ENCODE data around the gene DLGAP1.

Gene DLGAP1

DNA sequence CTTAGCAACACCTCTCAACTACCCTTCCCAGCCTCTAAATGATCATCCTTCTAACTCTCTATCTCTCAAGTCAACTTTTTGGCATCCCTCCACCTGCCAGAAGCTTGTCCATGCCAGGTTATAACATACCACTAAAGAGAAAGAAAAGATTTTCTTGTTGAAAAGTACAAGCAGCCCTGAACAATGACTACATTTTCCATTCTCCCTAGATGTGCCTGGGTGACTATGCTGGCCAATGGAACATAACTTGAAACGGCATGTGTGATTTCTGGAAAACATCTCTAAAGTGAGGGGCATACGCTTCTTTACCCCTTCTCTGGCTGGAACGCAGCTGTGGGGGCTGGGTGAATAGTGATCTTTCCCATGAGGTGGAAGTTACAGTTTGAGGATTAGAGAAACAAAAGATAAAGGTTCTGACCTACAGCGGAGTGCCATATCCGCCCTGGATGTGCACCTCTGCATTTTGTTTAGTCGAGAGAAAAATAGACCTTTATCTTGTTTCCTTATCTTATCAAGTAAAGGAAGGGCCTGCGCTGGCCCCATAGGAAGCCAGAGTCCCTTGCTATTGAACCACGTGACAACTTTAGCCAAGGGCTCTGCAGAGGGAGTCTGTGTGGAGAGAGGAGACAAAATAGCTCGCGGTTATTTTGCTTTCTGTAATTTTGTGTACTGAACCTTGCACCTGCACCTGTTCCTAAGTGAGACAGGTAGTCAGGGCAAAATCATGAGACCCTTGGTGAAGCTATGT lies 568.4 kb downstream of the DLGAP1 start:
- DNase-seq = no peak

DNA sequence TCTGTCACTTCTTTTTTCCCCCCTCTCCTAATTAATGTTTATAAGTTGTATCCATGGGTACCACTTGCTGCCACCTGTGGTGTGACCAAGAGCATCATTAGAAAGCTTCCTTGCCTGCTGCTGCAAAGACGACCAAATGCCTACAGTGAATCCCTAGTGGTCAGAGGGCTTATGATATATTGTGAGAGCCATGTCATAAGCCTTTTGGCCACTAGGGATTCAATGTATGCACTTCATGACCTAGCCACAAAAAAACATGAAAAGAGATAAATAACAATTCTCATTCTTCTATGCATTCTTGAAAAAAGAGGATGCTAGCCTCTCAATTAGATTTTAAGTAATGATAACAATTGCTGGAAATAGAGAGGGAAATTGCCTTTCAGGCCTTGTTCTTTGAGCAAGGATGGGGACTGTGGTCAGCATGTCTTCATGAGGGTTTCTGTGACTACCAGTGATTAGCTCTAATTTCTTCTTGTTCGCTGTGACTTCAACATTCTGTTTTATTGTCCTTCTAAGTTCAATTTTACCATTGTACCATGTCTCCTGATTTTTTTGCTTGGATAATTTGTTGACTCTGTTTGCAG lies 569.8 kb downstream of the DLGAP1 start:
- no peak for DNase-seq

DNA sequence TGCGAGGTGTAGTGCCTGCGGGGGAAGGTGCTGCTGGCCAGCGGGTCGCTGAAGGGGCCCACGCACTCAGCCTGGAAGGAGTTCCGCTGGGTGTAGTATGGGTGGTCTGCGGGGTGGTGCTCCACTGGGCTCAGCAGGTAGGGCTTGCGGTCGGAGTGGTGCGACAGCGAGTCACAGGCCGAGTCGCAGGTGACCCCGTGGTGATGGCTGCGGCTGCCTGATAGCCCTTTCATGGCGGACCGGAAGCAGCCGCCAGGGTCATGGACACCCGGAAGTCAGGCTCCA lies 575.3 kb downstream of the DLGAP1 start:
- no peak for DNase-seq

DNA sequence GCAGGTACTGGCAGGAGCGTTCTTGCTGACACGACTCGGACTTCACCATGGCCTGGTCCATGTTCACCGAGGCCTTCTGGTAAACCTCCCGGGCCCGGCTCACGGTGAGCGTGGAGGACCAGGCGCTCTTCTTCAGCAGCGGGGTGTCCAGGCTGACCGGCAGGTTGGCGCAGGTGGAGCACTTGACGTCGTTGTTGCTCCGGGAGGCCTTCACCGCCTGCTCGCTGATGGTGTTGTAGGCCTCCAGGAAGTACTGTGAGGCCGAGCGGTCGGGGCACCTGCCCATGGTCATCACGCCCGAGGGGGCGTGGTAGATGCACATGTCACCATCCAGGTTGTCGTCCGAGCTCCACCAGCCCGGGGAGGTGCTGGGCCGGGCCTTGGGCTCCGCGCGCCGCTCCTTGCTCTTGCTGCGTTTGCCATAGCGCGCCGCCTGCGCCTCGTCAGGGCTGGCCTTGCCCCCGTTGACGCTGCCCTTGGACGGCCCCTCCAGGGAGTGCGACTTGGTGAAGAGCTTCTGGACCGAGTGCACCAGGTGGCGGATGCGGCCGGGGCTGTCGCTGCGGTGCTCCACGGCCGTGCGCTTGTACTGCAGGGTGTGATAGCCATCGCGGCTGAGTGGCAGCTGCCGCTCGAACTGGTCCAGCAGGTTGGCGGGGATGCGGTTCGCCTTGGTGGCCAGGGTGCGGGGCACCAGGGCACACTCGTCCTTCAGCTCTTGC lies 575.8 kb downstream of the DLGAP1 start:
- no peak for DNase-seq

DNA sequence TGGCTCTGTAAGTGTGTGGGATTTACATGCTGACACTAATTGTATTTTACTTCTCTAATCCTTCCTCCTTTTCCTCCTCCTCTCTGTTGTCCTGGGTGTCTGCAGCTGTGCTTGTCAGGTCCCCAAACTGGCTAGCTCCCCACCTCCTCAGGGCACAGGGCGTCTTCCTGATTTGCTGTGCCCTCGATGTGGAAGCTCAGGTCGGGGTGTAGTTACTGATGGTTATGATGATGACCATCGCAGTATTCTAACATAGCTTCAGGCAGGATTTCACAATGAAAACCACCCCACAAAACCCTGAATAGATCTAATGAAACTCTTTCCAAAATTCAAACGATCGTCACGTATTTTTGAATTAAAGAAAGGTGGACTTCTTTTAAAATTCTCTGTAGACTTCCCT lies 576.7 kb downstream of the DLGAP1 start:
- no peak for DNase-seq

DNA sequence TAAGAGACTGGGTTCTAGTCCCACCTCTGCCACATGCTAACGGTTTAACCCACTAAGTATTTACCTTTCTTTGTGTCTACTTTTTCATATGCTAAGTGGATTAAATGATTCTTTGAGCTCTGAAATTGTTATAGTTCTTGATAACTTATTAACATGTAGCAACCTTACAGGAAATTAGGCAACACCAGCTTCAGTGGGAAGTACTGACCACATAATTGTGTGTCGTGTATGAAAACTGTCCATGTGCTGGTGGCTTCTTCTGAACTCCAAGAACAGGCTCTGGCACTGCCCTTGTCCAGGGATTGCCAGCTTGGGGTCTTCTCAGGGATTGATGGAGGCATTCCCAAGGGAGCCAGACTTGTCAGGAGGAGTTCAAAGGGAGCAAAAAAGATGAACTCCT lies 577.4 kb downstream of the DLGAP1 start:
- no peak for DNase-seq

DNA sequence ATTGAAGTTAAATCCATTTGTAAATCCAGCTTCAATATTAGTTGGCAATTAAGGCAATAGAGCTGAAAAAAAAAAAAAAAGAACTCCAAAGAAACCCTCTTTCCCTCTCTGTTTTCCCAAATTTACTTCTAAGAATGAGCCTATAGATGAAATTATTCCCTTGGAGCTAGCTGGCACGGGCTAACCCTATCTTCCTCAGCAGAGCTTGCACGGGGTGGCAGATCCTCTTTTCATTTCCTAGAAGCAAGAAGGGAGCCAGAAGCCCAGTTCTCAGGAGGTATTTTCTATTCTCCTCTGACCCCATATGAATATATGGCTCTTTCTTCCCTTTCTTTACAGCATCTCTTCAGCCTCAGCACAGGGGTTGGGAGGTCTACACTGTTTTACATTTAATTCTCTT lies 579.1 kb downstream of the DLGAP1 start:
- DNase-seq = no peak

DNA sequence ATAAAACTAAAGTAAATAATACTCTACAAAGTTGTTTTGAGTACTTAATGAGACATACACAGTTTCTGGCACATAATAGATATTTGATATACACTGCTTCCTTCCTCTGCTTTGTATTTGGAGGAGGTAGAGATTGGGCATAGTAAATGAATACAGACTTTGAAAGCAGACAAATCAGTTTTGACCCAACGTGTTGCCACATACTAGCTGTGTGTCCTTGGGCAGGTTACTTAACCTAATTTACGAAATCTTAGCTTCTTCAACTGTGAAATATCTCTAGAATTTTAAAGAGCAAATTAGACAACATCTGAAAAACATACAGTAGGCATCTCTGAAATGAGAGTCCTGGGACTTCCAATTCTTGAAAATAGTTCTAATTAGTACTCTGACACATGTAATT lies 579.7 kb downstream of the DLGAP1 start:
- no peak for DNase-seq

DNA sequence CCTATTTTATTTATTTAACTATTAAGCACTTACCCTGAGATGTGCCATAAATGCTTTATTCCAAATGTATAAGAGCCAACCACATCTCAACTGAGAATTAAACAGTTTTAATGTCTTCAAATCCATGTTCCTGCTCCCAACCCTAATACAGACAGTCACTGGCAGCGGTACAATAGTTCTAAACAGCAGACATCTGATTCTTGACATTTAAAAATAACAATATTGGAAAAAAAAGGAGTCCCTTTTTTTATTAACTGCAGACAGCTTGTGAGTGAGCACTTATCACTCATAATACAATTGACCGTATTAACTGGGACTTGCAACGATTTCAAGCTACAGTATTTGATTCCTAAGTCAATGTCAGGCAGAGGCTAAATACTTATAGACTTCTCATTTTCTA lies 580.5 kb downstream of the DLGAP1 start:
- DNase-seq = no peak

DNA sequence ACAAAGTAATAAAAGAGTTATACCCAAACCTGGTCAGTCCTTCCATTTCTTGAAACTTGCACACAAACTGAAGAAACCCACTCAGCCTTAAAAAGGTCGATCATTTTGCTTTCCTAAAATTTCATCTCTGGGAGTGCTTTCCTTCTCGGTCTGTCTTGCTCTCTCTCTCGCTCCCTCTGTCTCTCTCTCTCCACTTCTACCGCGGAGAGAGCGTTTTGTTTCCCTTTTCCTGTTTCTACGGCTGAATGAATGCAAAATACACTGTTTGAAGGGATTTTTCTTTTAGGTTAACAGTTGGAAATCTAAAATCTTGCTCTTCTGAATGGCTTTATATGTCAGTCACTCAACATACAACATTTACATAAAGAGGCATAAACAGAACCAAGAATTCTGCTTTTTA lies 581.0 kb downstream of the DLGAP1 start:
- DNase-seq = no peak

DNA sequence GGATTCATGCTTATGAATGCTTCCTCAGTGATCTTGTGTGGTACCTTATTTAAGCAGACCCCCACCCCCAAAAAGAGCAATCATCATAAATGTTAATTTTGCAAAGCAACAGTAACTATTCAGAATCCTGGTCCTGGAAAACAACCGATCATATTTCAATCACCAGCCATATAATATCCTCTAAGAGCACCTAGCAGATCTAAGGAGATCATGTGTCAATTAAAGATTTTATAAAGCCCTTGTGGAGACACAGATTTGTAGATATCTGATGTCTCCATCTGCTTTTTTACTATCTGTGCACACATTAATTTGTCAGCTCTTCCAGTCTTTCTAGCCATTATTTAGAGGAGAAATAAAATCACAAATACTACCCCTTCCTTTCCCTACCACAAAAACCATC lies 581.4 kb downstream of the DLGAP1 start:
- DNase-seq = no peak

DNA sequence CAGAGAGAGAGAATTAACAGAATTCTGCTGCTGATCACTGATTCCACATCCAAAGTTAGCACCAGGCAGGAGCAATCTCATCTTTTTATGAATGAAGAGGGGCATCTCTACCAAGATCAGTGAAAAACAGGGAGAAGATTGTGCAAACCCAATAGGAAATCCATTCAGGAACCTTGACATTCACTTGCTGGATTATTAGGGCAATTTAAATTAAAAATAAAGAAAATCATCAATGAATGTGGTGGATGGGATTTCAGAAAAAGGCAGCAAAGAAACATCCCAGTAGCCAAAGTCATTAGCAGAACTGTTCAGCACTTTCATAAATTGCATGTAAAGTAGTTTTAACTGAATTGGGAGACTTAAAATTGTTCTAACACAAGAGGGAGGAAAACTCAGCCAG lies 581.9 kb downstream of the DLGAP1 start:
- no peak for DNase-seq

DNA sequence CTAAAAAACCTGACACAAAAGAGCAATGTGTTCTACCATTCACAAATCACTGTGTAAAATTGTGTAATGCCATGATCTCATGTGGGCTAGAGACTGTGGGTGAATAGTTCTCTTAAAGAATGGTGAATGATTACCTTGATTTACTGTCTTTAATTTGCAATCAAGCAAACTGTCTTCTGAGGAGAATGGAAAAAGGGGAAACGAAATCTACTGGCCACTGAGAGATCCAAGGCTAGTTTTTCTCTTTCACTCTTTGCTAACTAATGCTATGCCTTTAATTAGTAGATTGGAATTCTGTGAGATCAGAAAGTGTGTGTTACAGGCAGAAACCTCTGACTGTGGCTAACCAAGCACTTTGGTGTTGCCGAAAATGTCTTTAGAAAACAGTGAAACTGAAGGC lies 582.5 kb downstream of the DLGAP1 start:
- DNase-seq = no peak

DNA sequence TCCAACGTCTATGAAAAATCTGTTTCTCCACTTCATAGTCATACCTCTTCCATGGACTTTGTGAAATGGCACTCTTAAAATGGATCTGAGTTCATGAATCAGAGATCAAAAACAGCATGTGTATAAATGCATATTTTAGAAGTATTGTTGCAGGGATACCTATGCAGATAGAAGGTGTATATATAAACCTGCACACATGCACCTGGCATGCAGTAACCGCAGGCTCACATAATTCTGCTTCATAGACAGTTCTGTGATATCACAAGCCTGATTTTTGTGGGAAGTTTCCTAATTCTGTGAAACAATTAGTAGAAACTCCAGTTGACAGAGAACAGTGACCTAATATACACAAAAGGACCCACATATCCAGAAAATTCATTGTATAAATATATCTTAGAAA lies 583.4 kb downstream of the DLGAP1 start:
- no peak for DNase-seq

DNA sequence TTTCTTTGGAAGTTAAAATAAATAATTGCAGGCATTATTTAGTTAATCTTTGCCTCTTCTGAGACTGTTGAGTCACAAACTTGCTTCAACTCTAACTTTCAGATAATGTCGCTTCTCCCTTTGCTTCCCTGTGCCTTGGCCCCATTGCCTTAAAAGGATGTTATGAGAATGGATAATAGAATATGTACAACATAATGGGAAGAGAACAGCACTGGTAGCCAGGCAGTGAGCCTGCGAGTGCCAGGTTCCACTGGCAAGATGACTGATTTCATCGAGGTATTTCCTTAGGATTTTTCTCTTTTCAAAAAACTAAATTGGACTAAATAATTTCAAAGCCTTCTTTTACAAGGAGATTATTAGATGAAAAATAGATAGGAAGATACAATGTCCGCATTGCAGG lies 584.2 kb downstream of the DLGAP1 start:
- no peak for DNase-seq

DNA sequence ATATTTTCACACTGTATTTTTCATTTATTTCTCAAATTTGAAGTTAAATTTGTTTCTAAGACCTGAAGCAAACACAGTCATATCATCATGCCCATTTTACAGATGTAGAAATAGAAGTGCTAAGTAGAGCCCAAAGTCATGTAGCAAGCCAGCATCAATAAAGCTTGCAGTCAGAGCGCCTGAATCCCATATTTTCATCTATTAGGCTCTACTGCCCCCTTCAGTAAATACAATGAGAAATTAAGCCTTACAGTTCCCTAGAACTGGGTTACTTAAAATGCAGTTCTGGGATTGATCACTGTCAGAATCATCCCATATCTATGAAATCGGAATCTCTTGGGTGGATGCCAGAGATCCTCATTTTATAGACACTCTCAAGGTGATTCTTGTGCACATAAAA lies 585.3 kb downstream of the DLGAP1 start:
- DNase-seq = no peak

DNA sequence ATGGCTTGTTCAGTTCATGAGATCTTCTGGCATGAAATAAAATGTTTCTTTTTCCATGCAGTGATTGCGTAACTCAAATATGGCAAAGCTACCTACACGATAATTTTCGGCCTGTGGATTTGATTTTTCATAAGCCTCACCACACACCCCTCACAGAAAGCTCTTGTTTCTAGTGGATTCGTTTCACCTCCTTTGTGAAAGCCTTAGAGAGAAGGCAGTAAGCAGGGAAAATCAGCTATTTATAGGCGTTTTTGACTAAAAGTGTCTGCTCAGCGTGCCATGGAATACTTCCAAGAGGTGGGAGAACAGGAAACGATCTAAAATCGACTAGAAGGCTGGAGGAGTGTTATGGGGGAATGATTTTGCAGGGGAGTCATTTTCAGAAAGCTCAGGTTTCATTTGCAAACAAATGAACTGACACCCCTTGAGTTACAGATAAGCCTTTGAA lies 587.2 kb downstream of the DLGAP1 start:
- no peak for DNase-seq

DNA sequence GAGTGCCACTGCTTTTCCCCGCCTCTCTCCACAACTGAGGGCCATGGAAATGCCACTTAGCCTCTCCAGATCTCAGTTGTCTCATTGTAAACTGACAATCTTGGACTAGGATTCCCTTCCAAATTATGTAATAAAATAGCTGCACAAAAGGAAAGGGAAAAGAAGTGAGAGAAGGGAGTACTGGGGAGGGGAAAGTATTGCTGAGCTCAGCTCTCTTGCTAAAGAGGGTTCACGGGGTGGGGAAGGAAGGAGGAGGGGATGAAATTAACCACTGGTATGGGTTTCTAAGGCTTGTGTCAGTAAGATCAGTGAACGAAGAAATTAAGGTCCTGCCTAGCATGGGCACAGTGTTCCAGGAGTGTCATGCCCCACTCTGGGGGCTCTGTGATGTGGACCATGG lies 587.9 kb downstream of the DLGAP1 start:
- no peak for DNase-seq

DNA sequence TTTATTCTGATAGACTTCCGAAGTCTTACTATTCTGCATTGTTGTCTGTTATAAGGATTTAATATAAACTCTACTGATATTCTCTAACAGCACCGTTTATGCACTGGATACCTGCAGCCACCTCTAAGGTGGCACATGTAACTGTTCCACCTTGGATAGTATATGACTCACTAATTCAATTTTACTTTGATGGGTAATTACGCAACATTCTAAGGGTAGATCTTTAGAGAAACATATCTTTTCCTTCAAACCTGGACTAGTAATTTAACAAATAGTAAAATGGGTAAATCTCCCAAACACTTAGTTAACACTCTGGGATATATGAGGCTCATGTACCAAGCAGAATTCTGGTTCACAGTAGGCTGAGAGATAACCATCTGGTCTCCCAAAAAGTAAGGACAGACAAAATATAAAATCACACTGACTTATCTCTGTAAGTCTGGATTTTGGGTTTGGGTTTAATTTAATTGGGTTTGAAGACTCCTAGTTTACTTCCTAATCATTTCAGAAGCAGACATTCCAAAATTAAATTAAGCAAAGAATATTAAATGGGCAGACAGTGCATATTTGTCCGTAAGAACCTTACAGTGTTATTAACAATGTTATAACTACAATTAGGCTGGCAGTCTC lies 590.3 kb downstream of the DLGAP1 start:
- DNase-seq = no peak

DNA sequence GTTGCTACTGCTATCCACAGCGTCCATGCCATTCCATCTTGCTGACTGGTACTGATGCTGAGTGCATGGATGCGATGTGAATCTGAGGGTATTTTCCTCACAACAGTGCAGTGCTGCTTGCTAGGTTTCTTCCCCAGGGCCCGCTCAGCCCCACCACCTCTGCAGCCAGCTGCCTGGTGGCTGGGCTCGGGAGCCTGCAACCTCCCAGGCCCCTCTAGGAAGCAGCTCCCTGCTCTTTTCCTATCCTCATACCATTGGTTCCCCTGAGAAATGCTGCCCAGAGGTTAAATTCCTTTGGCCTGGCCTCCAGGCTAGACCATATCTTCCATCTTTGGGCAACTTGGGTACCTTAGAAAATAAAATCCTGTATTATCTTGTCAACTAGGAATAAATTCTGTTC lies 591.5 kb downstream of the DLGAP1 start:
- no peak for DNase-seq

DNA sequence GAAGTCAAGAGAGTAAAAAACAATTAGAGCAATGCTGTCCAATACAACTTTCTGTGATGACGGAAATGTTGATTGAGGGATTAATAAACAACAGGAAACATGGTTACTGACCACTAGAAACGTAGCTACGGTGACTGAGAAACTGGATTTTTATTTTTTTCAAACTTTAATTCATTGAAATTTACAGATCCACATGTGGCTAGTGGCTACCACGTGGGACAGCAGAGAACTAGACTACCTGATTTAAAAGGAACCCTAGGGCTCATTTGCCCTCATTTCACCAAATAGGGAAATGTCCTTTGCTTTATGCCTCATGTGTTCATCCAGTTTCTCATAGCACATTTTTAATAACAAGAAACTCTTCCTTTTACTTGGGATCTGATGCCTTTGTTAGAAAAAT lies 592.1 kb downstream of the DLGAP1 start:
- no peak for DNase-seq

DNA sequence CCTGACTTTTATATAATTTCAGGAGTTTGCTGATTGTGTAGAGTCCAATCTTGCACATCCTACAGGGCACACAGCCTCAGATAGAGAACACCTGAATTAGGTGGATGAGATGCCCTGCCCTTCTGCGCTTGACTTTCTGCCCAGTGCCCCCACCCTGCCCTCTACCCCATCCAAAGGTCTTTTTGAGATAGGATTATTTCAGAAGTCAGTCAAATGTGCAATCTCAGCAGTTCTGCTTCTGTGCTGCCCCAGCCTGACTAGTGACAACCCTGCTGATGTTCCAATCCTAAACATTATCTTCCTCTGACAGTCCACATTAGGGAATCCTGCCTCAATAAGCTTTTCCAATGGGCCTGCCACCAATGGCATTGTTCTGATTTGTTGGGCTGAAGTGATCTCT lies 593.6 kb downstream of the DLGAP1 start:
- no peak for DNase-seq

DNA sequence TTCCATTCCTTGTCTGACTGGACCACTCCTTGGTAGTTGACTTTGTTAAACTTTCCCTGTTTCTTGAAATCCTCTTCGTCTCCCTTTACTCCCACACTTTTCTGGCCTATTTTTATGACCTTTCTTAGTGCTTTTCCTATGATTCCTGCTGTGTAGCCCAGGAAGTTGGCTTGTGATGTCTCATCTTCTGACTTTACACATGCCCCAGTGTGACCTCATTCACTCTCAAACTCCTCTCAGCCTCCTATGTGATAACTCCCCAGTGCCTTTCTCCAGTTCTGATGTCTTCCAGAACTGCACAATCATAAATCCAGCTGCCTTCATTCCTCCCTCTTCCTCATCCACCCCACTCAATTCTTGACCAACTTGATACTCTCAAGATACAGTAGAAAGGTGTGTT lies 597.6 kb downstream of the DLGAP1 start:
- no peak for DNase-seq

DNA sequence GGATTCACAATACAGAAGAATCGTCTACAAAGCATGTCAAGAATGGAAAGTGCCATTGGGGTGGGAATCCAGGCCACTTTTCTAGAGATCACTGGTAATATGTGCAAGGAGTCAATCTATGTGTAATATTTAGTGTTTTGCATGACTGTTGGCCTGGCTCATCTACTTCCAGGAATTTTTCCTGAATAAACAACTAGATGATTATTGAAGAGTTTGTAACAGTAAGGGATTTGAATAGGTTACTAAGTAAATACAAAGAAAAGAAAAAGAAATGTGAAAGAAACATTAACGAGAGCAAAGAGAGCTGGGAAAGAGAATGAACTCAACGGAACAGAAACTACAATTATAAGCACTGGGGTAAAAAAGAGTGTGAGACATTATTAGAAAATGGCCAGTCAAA lies 599.1 kb downstream of the DLGAP1 start:
- no peak for DNase-seq

All from activated gamma-delta T cell (primary cell).